Esophagus (tissue), 2 donors: ENCODE measurements around the gene MYO18B. TPM values are rescaled to one million over a fixed set of nuclear protein-coding genes. Genes with fewer than 3 reads are reported as not detected.

ENCODE experiments used
- H3K27ac ChIP-seq, 2 donors: one replicate each; pipeline ENCODE4 v1.5.1; 2013; ENCODE audit warnings: low read depth in 2 of 2, mild to moderate bottlenecking in 2 of 2, inconsistent platforms in 1 of 2, low read length in 1 of 2, moderate library complexity in 1 of 2
- H3K27me3 ChIP-seq, 2 donors: one replicate each; pipeline ENCODE4 v1.6.1; 2013; ENCODE audit warnings: low read length in 2 of 2, control low read depth in 1 of 2, mild to moderate bottlenecking in 1 of 2; ENCODE audit not compliant: insufficient read depth in 2 of 2, control insufficient read depth in 1 of 2
- H3K36me3 ChIP-seq, 2 donors: one replicate each; pipeline ENCODE4 v1.6.1; 2013; ENCODE audit warnings: low read length in 1 of 2; ENCODE audit not compliant: control insufficient read depth in 2 of 2, insufficient read depth in 2 of 2
- H3K4me1 ChIP-seq, 2 donors: one replicate each; pipeline ENCODE4 v1.6.1; 2013; ENCODE audit warnings: low read length in 1 of 2; ENCODE audit not compliant: control insufficient read depth in 2 of 2, insufficient read depth in 2 of 2
- H3K4me3 ChIP-seq, 2 donors: one replicate each; pipeline ENCODE4 v1.5.1; 2013; ENCODE audit warnings: low read length in 2 of 2, mild to moderate bottlenecking in 2 of 2, low read depth in 1 of 2, moderate library complexity in 1 of 2
- H3K9me3 ChIP-seq, 2 donors: one replicate each; pipeline ENCODE4 v1.6.1; 2013; ENCODE audit warnings: mild to moderate bottlenecking in 2 of 2, low read depth in 1 of 2, low read length in 1 of 2, moderate library complexity in 1 of 2; ENCODE audit not compliant: control insufficient read depth in 2 of 2, insufficient read depth in 1 of 2
- WGBS, 2 donors: extraction: QIAGEN DNeasy Blood & Tissue Kit; methylation state at CpG; one replicate each; pipeline ENCODE4 v1.1.7; 2013; 5-methylcytosine and 5-hydroxymethylcytosine counted together
- polyA plus RNA-seq, 2 donors: library from polyadenylated mRNA; stranded (reverse); fragments of 200-250 nt; gene quantifications; one replicate each; pipeline ENCODE4 v1.2.3, GENCODE V29; 2013
- donor health status: healthy with polysubstance abuse.
- donor health status: Bipolar disorder and iron deficiency.

The MYO18B gene
- polyA plus RNA-seq, 2 donors, result 0.29 to 0.31 TPM

DNA sequence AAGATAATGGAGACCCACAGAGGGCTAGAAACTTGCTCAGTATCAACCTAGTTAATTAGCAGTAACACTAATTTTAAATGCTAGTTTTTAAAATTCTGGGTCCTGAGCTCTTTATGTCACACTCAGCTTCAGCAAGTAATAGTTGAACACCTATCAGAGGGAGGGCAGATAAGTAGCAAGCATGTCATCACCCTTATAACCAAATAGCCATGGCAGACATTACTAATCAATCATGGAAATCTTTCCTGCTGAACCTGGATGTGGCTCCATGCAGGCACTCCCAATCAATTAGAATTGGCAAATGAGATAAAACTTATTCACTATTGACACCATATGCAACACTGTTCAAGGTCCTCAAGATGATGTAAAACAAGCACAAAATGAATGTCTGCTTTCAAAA lies 315.7 kb downstream of the MYO18B start:
- Histone ChIP-seq H3K4me3 (no peak overlapping the region), H3K27me3 (peaks cover 0 to 3% of the 10 kb centered on the region in 2 donors), H3K36me3 (no peaks in the 10 kb centered on the region), H3K27ac (no peak overlapping the region), H3K4me1 (no peaks in the 10 kb centered on the region), H3K9me3 (no peaks in the 10 kb centered on the region)

GRCh38 chr22:26064048-26064447 lies 322.1 kb downstream of the MYO18B start:
- Histone ChIP-seq H3K4me3 (no peak overlapping the region), H3K4me1 (no peaks in the 10 kb centered on the region), H3K36me3 (no peaks in the 10 kb centered on the region), H3K27me3 (no peaks in the 10 kb centered on the region), H3K9me3 (peaks cover 0 to 3% of the 10 kb centered on the region in 2 donors), H3K27ac (no peak overlapping the region)
- WGBS, 2 donors, result 61 to 75% methylated on average over 2 of the region's 2 CpGs

GRCh38 chr22:26065847-26066246 lies 323.9 kb downstream of the MYO18B start:
- WGBS, 2 donors, result 27 to 37% methylated on average over 2 of the region's 2 CpGs

GRCh38 chr22:26066534-26066933 lies 324.5 kb downstream of the MYO18B start:
- H3K9me3 ChIP-seq, result peaks cover 0 to 3% of the 10 kb centered on the region in 2 donors
- no peaks in the 10 kb centered on the region for H3K4me1 ChIP-seq
- no peaks in the 10 kb centered on the region for H3K36me3 ChIP-seq
- no peak overlapping the region for H3K4me3 ChIP-seq
- no peak overlapping the region for H3K27ac ChIP-seq
- no peaks in the 10 kb centered on the region for H3K27me3 ChIP-seq
- whole genome bisulfite sequencing, 2 donors, result 8% methylated on average over 6 of the region's 6 CpGs

More at GRCh38 chr22:26065847-26066246, 323.9 kb downstream of the MYO18B start:
- no peak overlapping the region for H3K4me3 ChIP-seq
- no peaks in the 10 kb centered on the region for H3K36me3 ChIP-seq
- H3K27ac ChIP-seq, result no peak overlapping the region
- H3K27me3 ChIP-seq, result no peaks in the 10 kb centered on the region
- peaks cover 0 to 3% of the 10 kb centered on the region in 2 donors for H3K9me3 ChIP-seq
- H3K4me1 ChIP-seq, result no peaks in the 10 kb centered on the region

GRCh38 chr22:26068571-26068970 lies 326.6 kb downstream of the MYO18B start:
- Histone ChIP-seq H3K9me3 (peaks cover 0 to 3% of the 10 kb centered on the region in 2 donors), H3K4me1 (no peaks in the 10 kb centered on the region), H3K27ac (no peak overlapping the region), H3K27me3 (no peaks in the 10 kb centered on the region), H3K36me3 (no peaks in the 10 kb centered on the region), H3K4me3 (no peak overlapping the region)
- 25 to 28% methylated on average over 3 of the region's 3 CpGs for WGBS, 2 donors

- H3K27me3 ChIP-seq, result no peaks in the 10 kb centered on the region
- WGBS, 2 donors, result 47 to 65% methylated on average over 3 of the region's 3 CpGs
- H3K36me3 ChIP-seq, result no peaks in the 10 kb centered on the region
- peaks cover 2 to 3% of the 10 kb centered on the region in 2 donors for H3K9me3 ChIP-seq
- H3K4me3 ChIP-seq, result no peak overlapping the region
- no peaks in the 10 kb centered on the region for H3K4me1 ChIP-seq
- no peak overlapping the region for H3K27ac ChIP-seq
Measured at GRCh38 chr22:26072621-26073020, 330.6 kb downstream of the MYO18B start.

DNA sequence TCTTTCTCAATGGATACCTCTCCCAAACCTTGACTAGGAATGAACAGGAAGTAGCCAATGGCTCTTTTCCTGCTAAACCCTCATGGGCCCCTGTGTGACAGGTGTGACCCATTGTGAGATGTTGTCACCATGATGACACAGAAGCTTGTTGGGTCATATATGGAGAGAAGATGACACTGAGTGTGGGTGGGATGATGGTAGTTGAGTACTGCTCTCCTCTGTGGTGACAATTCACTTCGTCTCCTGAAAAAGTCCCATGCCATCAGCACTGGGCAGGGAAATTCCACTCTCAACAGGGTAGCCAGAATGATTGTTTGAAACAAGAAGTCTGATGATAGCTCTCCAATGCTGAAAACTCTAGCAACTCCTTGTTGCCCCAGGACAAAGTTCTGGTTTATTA lies 333.3 kb downstream of the MYO18B start:
- Histone ChIP-seq H3K27me3 (no peaks in the 10 kb centered on the region), H3K9me3 (peaks cover 0 to 2% of the 10 kb centered on the region in 2 donors), H3K4me1 (no peaks in the 10 kb centered on the region), H3K36me3 (no peaks in the 10 kb centered on the region), H3K4me3 (no peak overlapping the region), H3K27ac (no peak overlapping the region)
- WGBS, 2 donors, result 58 to 68% methylated on average over 1 of the region's 1 CpG

GRCh38 chr22:26079009-26079408 lies 337.0 kb downstream of the MYO18B start:
- H3K27ac ChIP-seq, result no peak overlapping the region
- no peaks in the 10 kb centered on the region for H3K36me3 ChIP-seq
- H3K4me1 ChIP-seq, result no peaks in the 10 kb centered on the region
- H3K27me3 ChIP-seq, result no peaks in the 10 kb centered on the region
- H3K9me3 ChIP-seq, result peaks cover 0 to 2% of the 10 kb centered on the region in 2 donors
- 55 to 64% methylated on average over 4 of the region's 4 CpGs for WGBS, 2 donors
- H3K4me3 ChIP-seq, result no peak overlapping the region

Other genes starting within 250 kb of the MYO18B start
- under 1 TPM; 0.41 to 0.51 TPM for gene GRK3, start 177.5 kb upstream of the MYO18B start, polyA plus RNA-seq